Embryonic facial prominence (tissue), 1 donor: ENCODE data around the gene IMPG1.
"Not testable (repeated sequence)": the region's sequence is repeated elsewhere in the genome, so short reads cannot be mapped to it uniquely, and the experiment has no call there.

Experiments
- DNase-seq: peaks from one replicate; pipeline ENCODE4 v3.0.0-alpha.2; 2016; ENCODE audit errors: extremely low spot score

IMPG1 gene

GRCh38 chr6:75952128-75952527 is 120.3 kb downstream of the IMPG1 start:
- DNase-seq, result no peak

- DNase-seq, result no peak
These were observed 124.5 kb downstream of the IMPG1 start for GRCh38 chr6:75947935-75948334.

GRCh38 chr6:75946146-75946831 is 126.2 kb downstream of the IMPG1 start:
- DNase-seq, result no peak

- DNase-seq, result no peak
These were observed 129.1 kb downstream of the IMPG1 start for GRCh38 chr6:75943381-75943780.

GRCh38 chr6:75941509-75941908 is 131.0 kb downstream of the IMPG1 start:
- no peak for DNase-seq

GRCh38 chr6:75940564-75940963 is 131.9 kb downstream of the IMPG1 start:
- no peak for DNase-seq

GRCh38 chr6:75937846-75938245 is 134.6 kb downstream of the IMPG1 start:
- no peak for DNase-seq

- DNase-seq, result no peak
These were observed 135.8 kb downstream of the IMPG1 start for GRCh38 chr6:75936682-75937081.

- no peak for DNase-seq
These were observed 137.0 kb downstream of the IMPG1 start for GRCh38 chr6:75935473-75935793.

GRCh38 chr6:75934643-75935472 is 137.6 kb downstream of the IMPG1 start:
- peak; percentile 82 for DNase-seq

GRCh38 chr6:75933387-75933975 is 139.0 kb downstream of the IMPG1 start:
- no peak for DNase-seq

- no peak for DNase-seq
These were observed 140.4 kb downstream of the IMPG1 start for GRCh38 chr6:75932067-75932466.

- DNase-seq, result no peak
These were observed 141.3 kb downstream of the IMPG1 start for GRCh38 chr6:75931011-75931680.

- no peak for DNase-seq
These were observed 145.9 kb downstream of the IMPG1 start for GRCh38 chr6:75926293-75927168.

- DNase-seq, result no peak
These were observed 150.2 kb downstream of the IMPG1 start for GRCh38 chr6:75922226-75922625.

GRCh38 chr6:75913040-75913439 is 159.4 kb downstream of the IMPG1 start:
- DNase-seq, result no peak

GRCh38 chr6:75907444-75907843 is 165.0 kb downstream of the IMPG1 start:
- DNase-seq, result no peak

GRCh38 chr6:75906871-75907270 is 165.6 kb downstream of the IMPG1 start:
- no peak for DNase-seq

- DNase-seq, result not testable (repeated sequence)
These were observed 167.3 kb downstream of the IMPG1 start for GRCh38 chr6:75905129-75905528.

- DNase-seq, result not testable (repeated sequence)
These were observed 172.2 kb downstream of the IMPG1 start for GRCh38 chr6:75900216-75900615.

- DNase-seq, result no peak
These were observed 175.9 kb downstream of the IMPG1 start for GRCh38 chr6:75896526-75896925.
